ENCODE data around the gene PASK. TPM values are rescaled to one million over a fixed set of nuclear protein-coding genes. Genes with fewer than 3 reads are reported as not detected.

Gene PASK
- total RNA-seq, 1 experiment from 2014 or later, result 80.9 TPM

DNA sequence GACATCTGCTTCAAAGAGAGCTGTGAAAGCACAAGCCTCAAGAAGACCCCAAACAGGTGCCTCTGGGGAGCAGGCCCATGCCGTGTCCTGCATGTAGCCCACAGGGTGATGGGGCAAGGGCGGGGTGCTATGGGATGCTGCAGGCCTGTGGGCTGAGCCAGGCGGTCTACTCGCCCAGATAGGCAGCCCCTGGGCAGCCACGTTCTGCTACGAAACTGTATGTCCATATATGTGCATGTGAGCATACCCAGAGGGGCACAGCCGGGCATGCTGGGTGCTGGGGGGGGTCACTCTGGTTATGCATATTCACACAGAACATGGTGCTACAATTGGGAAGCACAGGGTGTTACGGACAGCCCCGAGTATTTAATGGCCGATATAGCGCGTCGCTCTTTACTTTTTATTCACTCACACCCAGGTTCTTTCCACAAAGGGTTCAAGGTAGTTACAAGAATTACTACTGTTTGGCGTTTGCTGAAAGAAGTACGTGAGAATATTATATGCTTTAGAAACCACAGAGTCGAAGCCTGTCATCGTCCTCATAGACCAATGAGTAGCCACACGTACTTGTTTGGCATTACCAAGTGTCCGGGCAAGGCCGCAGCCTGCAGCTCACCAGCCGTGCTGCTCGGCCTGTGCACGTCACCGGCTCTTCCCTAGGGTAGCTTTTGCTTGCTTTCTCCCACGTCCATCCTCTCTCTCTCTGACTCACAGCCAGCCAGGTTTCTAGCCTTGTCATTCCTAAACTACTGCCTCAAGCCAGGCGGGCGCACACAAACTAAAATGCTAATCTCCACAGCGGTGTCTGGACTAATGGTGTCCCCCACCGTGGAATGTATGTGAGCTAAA lies 61.6 kb downstream of the PASK start:
- ChIA-PET CTCF (interaction anchor here (1.5 kb wide), 1 partner anchor 9 kb away, joined by 6 read pairs; no protein-coding TSS in a partner anchor), POLR2A (interaction anchor here (0.8 kb wide), 1 partner anchor 10 kb away, joined by 3 read pairs; no protein-coding TSS in a partner anchor)
- Mint-ChIP-seq H3K27me3 (ENCODE audit: low read depth) (no peaks in the 10 kb centered on the region), H3K27ac (peak overlapping the region; percentile 3; the same call in 1 of the 2 replicates), H3K4me1 (peaks cover 5% of the 10 kb centered on the region; the same call in 1 of the 2 replicates), H3K4me3 (no peak overlapping the region), H3K9me3 (no peaks in the 10 kb centered on the region), H3K36me3 (peaks cover 11% of the 10 kb centered on the region)
- DNase-seq (ENCODE audit: low spot score) (no peak), ATAC-seq (peak; percentile 26; the same call in 1 of the 2 replicates)
- TF ChIP-seq, protein P1, sequence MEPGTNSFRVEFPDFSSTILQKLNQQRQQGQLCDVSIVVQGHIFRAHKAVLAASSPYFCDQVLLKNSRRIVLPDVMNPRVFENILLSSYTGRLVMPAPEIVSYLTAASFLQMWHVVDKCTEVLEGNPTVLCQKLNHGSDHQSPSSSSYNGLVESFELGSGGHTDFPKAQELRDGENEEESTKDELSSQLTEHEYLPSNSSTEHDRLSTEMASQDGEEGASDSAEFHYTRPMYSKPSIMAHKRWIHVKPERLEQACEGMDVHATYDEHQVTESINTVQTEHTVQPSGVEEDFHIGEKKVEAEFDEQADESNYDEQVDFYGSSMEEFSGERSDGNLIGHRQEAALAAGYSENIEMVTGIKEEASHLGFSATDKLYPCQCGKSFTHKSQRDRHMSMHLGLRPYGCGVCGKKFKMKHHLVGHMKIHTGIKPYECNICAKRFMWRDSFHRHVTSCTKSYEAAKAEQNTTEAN (CRISPR knock-in tag; IDR thresholded peaks at IDR 0.05), result no peak
- TF ChIP-seq, protein P2, sequence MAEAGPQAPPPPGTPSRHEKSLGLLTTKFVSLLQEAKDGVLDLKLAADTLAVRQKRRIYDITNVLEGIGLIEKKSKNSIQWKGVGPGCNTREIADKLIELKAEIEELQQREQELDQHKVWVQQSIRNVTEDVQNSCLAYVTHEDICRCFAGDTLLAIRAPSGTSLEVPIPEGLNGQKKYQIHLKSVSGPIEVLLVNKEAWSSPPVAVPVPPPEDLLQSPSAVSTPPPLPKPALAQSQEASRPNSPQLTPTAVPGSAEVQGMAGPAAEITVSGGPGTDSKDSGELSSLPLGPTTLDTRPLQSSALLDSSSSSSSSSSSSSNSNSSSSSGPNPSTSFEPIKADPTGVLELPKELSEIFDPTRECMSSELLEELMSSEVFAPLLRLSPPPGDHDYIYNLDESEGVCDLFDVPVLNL (CRISPR knock-in tag; IDR thresholded peaks at IDR 0.05; ENCODE audit: borderline replicate concordance, low read depth), result no peak
- TF ChIP-seq, protein P3, sequence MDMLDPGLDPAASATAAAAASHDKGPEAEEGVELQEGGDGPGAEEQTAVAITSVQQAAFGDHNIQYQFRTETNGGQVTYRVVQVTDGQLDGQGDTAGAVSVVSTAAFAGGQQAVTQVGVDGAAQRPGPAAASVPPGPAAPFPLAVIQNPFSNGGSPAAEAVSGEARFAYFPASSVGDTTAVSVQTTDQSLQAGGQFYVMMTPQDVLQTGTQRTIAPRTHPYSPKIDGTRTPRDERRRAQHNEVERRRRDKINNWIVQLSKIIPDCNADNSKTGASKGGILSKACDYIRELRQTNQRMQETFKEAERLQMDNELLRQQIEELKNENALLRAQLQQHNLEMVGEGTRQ (CRISPR knock-in tag; IDR thresholded peaks at IDR 0.05), result no peak
- TF ChIP-seq MYBL2 (CRISPR knock-in tag; IDR thresholded peaks at IDR 0.05) (no peak), ZNF396 (CRISPR knock-in tag; IDR thresholded peaks at IDR 0.05; ENCODE audit: borderline replicate concordance) (no peak), ZNF219 (CRISPR knock-in tag; IDR thresholded peaks at IDR 0.05; ENCODE audit: borderline replicate concordance) (no peak), TP53 (CRISPR knock-in tag; IDR thresholded peaks at IDR 0.05) (no peak), IRF2 (CRISPR knock-in tag; IDR thresholded peaks at IDR 0.05; ENCODE audit: borderline replicate concordance, low read depth) (no peak)
- TF ChIP-seq, protein P4, sequence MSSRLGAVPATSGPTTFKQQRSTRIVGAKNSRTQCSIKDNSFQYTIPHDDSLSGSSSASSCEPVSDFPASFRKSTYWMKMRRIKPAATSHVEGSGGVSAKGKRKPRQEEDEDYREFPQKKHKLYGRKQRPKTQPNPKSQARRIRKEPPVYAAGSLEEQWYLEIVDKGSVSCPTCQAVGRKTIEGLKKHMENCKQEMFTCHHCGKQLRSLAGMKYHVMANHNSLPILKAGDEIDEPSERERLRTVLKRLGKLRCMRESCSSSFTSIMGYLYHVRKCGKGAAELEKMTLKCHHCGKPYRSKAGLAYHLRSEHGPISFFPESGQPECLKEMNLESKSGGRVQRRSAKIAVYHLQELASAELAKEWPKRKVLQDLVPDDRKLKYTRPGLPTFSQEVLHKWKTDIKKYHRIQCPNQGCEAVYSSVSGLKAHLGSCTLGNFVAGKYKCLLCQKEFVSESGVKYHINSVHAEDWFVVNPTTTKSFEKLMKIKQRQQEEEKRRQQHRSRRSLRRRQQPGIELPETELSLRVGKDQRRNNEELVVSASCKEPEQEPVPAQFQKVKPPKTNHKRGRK (CRISPR knock-in tag; IDR thresholded peaks at IDR 0.05; ENCODE audit: borderline replicate concordance), result no peak
- TF ChIP-seq, protein P5, sequence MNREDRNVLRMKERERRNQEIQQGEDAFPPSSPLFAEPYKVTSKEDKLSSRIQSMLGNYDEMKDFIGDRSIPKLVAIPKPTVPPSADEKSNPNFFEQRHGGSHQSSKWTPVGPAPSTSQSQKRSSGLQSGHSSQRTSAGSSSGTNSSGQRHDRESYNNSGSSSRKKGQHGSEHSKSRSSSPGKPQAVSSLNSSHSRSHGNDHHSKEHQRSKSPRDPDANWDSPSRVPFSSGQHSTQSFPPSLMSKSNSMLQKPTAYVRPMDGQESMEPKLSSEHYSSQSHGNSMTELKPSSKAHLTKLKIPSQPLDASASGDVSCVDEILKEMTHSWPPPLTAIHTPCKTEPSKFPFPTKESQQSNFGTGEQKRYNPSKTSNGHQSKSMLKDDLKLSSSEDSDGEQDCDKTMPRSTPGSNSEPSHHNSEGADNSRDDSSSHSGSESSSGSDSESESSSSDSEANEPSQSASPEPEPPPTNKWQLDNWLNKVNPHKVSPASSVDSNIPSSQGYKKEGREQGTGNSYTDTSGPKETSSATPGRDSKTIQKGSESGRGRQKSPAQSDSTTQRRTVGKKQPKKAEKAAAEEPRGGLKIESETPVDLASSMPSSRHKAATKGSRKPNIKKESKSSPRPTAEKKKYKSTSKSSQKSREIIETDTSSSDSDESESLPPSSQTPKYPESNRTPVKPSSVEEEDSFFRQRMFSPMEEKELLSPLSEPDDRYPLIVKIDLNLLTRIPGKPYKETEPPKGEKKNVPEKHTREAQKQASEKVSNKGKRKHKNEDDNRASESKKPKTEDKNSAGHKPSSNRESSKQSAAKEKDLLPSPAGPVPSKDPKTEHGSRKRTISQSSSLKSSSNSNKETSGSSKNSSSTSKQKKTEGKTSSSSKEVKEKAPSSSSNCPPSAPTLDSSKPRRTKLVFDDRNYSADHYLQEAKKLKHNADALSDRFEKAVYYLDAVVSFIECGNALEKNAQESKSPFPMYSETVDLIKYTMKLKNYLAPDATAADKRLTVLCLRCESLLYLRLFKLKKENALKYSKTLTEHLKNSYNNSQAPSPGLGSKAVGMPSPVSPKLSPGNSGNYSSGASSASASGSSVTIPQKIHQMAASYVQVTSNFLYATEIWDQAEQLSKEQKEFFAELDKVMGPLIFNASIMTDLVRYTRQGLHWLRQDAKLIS (CRISPR knock-in tag; IDR thresholded peaks at IDR 0.05; ENCODE audit: borderline replicate concordance), result no peak
- TF ChIP-seq, protein P6, sequence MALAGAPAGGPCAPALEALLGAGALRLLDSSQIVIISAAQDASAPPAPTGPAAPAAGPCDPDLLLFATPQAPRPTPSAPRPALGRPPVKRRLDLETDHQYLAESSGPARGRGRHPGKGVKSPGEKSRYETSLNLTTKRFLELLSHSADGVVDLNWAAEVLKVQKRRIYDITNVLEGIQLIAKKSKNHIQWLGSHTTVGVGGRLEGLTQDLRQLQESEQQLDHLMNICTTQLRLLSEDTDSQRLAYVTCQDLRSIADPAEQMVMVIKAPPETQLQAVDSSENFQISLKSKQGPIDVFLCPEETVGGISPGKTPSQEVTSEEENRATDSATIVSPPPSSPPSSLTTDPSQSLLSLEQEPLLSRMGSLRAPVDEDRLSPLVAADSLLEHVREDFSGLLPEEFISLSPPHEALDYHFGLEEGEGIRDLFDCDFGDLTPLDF (CRISPR knock-in tag; IDR thresholded peaks at IDR 0.05), result no peak
- TF ChIP-seq, protein P7, sequence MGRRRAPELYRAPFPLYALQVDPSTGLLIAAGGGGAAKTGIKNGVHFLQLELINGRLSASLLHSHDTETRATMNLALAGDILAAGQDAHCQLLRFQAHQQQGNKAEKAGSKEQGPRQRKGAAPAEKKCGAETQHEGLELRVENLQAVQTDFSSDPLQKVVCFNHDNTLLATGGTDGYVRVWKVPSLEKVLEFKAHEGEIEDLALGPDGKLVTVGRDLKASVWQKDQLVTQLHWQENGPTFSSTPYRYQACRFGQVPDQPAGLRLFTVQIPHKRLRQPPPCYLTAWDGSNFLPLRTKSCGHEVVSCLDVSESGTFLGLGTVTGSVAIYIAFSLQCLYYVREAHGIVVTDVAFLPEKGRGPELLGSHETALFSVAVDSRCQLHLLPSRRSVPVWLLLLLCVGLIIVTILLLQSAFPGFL (CRISPR knock-in tag; IDR thresholded peaks at IDR 0.05; ENCODE audit: borderline replicate concordance), result no peak
- TF ChIP-seq, protein P8, sequence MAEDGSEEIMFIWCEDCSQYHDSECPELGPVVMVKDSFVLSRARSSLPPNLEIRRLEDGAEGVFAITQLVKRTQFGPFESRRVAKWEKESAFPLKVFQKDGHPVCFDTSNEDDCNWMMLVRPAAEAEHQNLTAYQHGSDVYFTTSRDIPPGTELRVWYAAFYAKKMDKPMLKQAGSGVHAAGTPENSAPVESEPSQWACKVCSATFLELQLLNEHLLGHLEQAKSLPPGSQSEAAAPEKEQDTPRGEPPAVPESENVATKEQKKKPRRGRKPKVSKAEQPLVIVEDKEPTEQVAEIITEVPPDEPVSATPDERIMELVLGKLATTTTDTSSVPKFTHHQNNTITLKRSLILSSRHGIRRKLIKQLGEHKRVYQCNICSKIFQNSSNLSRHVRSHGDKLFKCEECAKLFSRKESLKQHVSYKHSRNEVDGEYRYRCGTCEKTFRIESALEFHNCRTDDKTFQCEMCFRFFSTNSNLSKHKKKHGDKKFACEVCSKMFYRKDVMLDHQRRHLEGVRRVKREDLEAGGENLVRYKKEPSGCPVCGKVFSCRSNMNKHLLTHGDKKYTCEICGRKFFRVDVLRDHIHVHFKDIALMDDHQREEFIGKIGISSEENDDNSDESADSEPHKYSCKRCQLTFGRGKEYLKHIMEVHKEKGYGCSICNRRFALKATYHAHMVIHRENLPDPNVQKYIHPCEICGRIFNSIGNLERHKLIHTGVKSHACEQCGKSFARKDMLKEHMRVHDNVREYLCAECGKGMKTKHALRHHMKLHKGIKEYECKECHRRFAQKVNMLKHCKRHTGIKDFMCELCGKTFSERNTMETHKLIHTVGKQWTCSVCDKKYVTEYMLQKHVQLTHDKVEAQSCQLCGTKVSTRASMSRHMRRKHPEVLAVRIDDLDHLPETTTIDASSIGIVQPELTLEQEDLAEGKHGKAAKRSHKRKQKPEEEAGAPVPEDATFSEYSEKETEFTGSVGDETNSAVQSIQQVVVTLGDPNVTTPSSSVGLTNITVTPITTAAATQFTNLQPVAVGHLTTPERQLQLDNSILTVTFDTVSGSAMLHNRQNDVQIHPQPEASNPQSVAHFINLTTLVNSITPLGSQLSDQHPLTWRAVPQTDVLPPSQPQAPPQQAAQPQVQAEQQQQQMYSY (CRISPR knock-in tag; IDR thresholded peaks at IDR 0.05), result no peak
- TF ChIP-seq, protein P9, sequence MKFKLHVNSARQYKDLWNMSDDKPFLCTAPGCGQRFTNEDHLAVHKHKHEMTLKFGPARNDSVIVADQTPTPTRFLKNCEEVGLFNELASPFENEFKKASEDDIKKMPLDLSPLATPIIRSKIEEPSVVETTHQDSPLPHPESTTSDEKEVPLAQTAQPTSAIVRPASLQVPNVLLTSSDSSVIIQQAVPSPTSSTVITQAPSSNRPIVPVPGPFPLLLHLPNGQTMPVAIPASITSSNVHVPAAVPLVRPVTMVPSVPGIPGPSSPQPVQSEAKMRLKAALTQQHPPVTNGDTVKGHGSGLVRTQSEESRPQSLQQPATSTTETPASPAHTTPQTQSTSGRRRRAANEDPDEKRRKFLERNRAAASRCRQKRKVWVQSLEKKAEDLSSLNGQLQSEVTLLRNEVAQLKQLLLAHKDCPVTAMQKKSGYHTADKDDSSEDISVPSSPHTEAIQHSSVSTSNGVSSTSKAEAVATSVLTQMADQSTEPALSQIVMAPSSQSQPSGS (CRISPR knock-in tag; IDR thresholded peaks at IDR 0.05; ENCODE audit: borderline replicate concordance, low read depth), result no peak
- TF ChIP-seq, protein P10, sequence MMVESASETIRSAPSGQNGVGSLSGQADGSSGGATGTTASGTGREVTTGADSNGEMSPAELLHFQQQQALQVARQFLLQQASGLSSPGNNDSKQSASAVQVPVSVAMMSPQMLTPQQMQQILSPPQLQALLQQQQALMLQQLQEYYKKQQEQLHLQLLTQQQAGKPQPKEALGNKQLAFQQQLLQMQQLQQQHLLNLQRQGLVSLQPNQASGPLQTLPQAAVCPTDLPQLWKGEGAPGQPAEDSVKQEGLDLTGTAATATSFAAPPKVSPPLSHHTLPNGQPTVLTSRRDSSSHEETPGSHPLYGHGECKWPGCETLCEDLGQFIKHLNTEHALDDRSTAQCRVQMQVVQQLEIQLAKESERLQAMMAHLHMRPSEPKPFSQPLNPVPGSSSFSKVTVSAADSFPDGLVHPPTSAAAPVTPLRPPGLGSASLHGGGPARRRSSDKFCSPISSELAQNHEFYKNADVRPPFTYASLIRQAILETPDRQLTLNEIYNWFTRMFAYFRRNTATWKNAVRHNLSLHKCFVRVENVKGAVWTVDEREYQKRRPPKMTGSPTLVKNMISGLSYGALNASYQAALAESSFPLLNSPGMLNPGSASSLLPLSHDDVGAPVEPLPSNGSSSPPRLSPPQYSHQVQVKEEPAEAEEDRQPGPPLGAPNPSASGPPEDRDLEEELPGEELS (CRISPR knock-in tag; IDR thresholded peaks at IDR 0.05), result no peak
